OCI-LY7 (cell line): ENCODE data around the gene STEEP1. TPM values are rescaled to one million over a fixed set of nuclear protein-coding genes. Genes with fewer than 3 reads are reported as not detected.

Source experiments
- BruUV-seq: library from RNA; stranded (reverse); fragments of 400-500 nt; replicated peaks from 2 replicates; lab custom pipeline; 2021; lab: Mats Ljungman, UMichigan
- CTCF ChIA-PET: fragments of 300-600 bp; sonication (Branson Sonifier 250); formaldehyde crosslinking; loops from one replicate; lab custom pipeline; 2022; ENCODE audit warnings: antibody characterized with exemption; ENCODE audit not compliant: unreplicated experiment; lab: Charles Lee
- POLR2A ChIA-PET: fragments of 300-600 bp; sonication (Branson Sonifier 250); formaldehyde crosslinking; loops from one replicate; lab custom pipeline; 2022; ENCODE audit warnings: antibody characterized with exemption; lab: Charles Lee
- DNase-seq: peaks from one replicate; pipeline ENCODE4 v3.0.0-alpha.2; 2015; ENCODE audit warnings: low spot score
- H2AFZ ChIP-seq: fragments of 200-600 bp; sonication (generic), shearing (Covaris generic); 2 replicates; pipeline ENCODE4 v1.6.1; 2014; ENCODE audit warnings: mild to moderate bottlenecking, antibody characterized with exemption, low read length, moderate library complexity
- H3K27ac ChIP-seq: fragments of 200-600 bp; sonication (generic); 2 replicates; pipeline ENCODE4 v1.5.1; 2014; ENCODE audit warnings: mixed run types, low read depth, mild to moderate bottlenecking, moderate library complexity, low read length, inconsistent platforms; ENCODE audit not compliant: poor library complexity, severe bottlenecking
- H3K36me3 ChIP-seq: fragments of 200-600 bp; sonication (generic); 2 replicates; pipeline ENCODE4 v1.6.1; 2014; ENCODE audit warnings: mild to moderate bottlenecking, antibody characterized with exemption, low read length, moderate library complexity, mixed read lengths; ENCODE audit not compliant: insufficient read depth
- H3K4me1 ChIP-seq: fragments of 200-600 bp; sonication (generic); 2 replicates; pipeline ENCODE4 v1.5.1; 2014; ENCODE audit warnings: mild to moderate bottlenecking, low read length; ENCODE audit not compliant: insufficient read depth, poor library complexity, severe bottlenecking
- H3K4me2 ChIP-seq: fragments of 200-600 bp; sonication (generic); 2 replicates; pipeline ENCODE4 v1.6.1; 2014; ENCODE audit warnings: mild to moderate bottlenecking, low read length
- H3K4me3 ChIP-seq: fragments of 200-600 bp; sonication (generic); 2 replicates; pipeline ENCODE4 v1.5.1; 2014; ENCODE audit warnings: mild to moderate bottlenecking, low read depth, low read length; ENCODE audit not compliant: poor library complexity, severe bottlenecking
- H3K79me2 ChIP-seq: fragments of 200-600 bp; sonication (generic); 2 replicates; pipeline ENCODE4 v1.6.1; 2016; ENCODE audit warnings: low read depth, mild to moderate bottlenecking, low read length, moderate library complexity, mixed read lengths; ENCODE audit not compliant: insufficient read depth
- H3K9me2 ChIP-seq: fragments of 200-600 bp; sonication (generic); 2 replicates; pipeline ENCODE4 v1.6.1; 2016; ENCODE audit warnings: mild to moderate bottlenecking, low read length, mixed read lengths; ENCODE audit not compliant: insufficient read depth
- H3K9me3 ChIP-seq: fragments of 200-600 bp; sonication (generic); 2 replicates; pipeline ENCODE4 v1.6.1; 2014; ENCODE audit warnings: mild to moderate bottlenecking, mixed run types, low read length, mixed read lengths
- H4K20me1 ChIP-seq: fragments of 200-600 bp; sonication (generic); 2 replicates; pipeline ENCODE4 v1.6.1; 2014; ENCODE audit warnings: mild to moderate bottlenecking, antibody characterized with exemption, low read length, moderate library complexity, mixed read lengths; ENCODE audit not compliant: insufficient read depth
- EZH2phosphoT487 ChIP-seq: fragments of 200-600 bp; sonication (generic); IDR thresholded peaks from 2 replicates; pipeline ENCODE4 v1.6.1; 2018; ENCODE audit warnings: low read depth, borderline replicate concordance, mild to moderate bottlenecking, mixed run types, antibody characterized with exemption, low read length, moderate library complexity, mixed read lengths
- intact Hi-C: fragments of 100-400 bp; cut with micrococcal nuclease; formaldehyde crosslinking; loops from one replicate; pipeline ENCODE4 v1.10.0; 2022; ENCODE audit not compliant: unreplicated experiment
- total RNA-seq, 2 experiments: library from RNA; depleted of rRNA in 1 of 2; stranded (reverse); fragments of >200 nt in 1 of 2; shearing (Covaris generic) in 1 of 2; gene quantifications; 2 replicates each; pipeline ENCODE4 v1.2.3, GENCODE V29; 2014 to 2022
- TF ChIP-seq, protein P1 (sequence below): fragments of 200-600 bp; sonication (generic); conservative IDR thresholded peaks from 2 replicates; pipeline ENCODE4 v1.5.1; 2014; ENCODE audit warnings: mild to moderate bottlenecking, antibody characterized with exemption, low read length, moderate library complexity, mixed read lengths

The STEEP1 gene
- total RNA-seq, 2 experiments from 2014 or later: 28.1 to 37.2 TPM

DNA sequence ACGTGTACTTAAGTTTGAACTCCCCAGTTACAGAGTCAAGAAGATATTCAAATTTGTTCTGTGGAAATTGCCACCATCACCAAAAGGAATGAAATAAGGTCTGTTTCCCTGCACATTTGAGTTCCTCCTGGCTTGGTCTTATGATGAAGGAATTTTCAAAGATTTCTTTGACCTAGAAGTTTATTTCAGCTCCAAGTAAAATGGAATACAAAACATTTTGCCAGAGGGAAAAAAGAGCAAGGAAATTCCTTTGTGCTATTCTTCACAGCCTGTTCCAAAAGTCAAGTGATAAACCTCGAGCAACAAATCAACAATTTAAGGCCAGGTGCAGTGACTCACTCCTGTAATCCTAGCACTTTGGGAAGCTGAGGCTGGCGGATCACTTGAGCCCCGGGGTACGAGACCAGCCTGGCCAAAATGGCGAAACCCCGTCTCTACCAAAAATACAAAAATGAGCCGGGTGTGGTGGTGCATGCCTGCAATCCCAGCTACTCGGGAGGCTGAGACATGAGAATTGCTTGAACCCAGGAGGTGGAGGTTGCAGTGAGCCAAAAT lies 37.6 kb upstream of the STEEP1 start:
- TF ChIP-seq EZH2phosphoT487: no peak
- TF ChIP-seq, protein P1, sequence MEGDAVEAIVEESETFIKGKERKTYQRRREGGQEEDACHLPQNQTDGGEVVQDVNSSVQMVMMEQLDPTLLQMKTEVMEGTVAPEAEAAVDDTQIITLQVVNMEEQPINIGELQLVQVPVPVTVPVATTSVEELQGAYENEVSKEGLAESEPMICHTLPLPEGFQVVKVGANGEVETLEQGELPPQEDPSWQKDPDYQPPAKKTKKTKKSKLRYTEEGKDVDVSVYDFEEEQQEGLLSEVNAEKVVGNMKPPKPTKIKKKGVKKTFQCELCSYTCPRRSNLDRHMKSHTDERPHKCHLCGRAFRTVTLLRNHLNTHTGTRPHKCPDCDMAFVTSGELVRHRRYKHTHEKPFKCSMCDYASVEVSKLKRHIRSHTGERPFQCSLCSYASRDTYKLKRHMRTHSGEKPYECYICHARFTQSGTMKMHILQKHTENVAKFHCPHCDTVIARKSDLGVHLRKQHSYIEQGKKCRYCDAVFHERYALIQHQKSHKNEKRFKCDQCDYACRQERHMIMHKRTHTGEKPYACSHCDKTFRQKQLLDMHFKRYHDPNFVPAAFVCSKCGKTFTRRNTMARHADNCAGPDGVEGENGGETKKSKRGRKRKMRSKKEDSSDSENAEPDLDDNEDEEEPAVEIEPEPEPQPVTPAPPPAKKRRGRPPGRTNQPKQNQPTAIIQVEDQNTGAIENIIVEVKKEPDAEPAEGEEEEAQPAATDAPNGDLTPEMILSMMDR: no peak
- Histone ChIP-seq H3K9me3 (no peaks in the 10 kb centered on the region), H4K20me1 (no peaks in the 10 kb centered on the region; the same call in 1 of the 2 replicates), H3K36me3 (peaks cover 45% of the 10 kb centered on the region), H3K79me2 (peaks cover 67% of the 10 kb centered on the region), H3K9me2 (no peaks in the 10 kb centered on the region), H2AFZ (no peak overlapping the region), H3K4me3 (no peak overlapping the region), H3K4me1 (peaks cover 24% of the 10 kb centered on the region), H3K4me2 (peak overlapping the region; percentile 34), H3K27ac (no peak overlapping the region)
- ChIA-PET POLR2A (interaction anchor here (0.6 to 1.0 kb wide), 4 partner anchors 19 to 127 kb away, joined by 3 to 4 read pairs (median 3); no protein-coding TSS in a partner anchor), CTCF (no interaction called here)
- DNase-seq: no peak
- BruUV-seq: no TSS peak
- intact Hi-C loops: loop anchor here (10.0 kb wide), 1 partner anchor 152 kb away; the partner anchor contains the start of gene SOWAHD

DNA sequence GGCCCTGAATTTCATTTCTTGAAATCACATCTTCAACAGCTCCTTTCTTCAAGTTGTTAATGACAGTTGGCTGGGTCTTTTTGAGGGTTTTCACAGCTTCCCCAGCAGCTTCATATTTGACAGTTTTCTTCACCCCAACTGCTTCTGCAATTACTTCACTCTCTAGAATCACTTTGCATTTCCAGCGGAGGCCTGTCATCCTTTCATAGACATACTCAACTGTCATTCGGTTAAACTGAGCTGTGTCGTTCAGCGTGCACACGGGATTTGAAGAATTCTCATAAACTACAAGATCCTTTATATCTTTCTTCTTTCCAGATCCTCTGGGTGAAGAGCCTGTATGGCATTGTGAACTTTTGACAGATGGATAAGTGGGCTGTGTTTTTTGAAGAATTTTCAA lies 24.6 kb upstream of the STEEP1 start:
- peaks cover 85% of the 10 kb centered on the region for H3K36me3 ChIP-seq
- no TSS peak for BruUV-seq
- TF ChIP-seq, protein P1: no peak
- TF ChIP-seq EZH2phosphoT487: no peak
- no peak overlapping the region for H2AFZ ChIP-seq
- H3K79me2 ChIP-seq: peaks cover 14% of the 10 kb centered on the region; the same call in 1 of the 2 replicates
- H3K4me1 ChIP-seq: no peaks in the 10 kb centered on the region
- POLR2A ChIA-PET: interaction anchor here (0.6 kb wide), 1 partner anchor 9 kb away, joined by 3 read pairs; no protein-coding TSS in a partner anchor
- H4K20me1 ChIP-seq: no peaks in the 10 kb centered on the region
- no peak overlapping the region for H3K27ac ChIP-seq
- no peaks in the 10 kb centered on the region for H3K9me3 ChIP-seq
- DNase-seq: no peak
- no peak overlapping the region for H3K4me3 ChIP-seq
- CTCF ChIA-PET: no interaction called here
- no peak overlapping the region for H3K4me2 ChIP-seq
- intact Hi-C loops: no loop called here
- no peaks in the 10 kb centered on the region for H3K9me2 ChIP-seq

DNA sequence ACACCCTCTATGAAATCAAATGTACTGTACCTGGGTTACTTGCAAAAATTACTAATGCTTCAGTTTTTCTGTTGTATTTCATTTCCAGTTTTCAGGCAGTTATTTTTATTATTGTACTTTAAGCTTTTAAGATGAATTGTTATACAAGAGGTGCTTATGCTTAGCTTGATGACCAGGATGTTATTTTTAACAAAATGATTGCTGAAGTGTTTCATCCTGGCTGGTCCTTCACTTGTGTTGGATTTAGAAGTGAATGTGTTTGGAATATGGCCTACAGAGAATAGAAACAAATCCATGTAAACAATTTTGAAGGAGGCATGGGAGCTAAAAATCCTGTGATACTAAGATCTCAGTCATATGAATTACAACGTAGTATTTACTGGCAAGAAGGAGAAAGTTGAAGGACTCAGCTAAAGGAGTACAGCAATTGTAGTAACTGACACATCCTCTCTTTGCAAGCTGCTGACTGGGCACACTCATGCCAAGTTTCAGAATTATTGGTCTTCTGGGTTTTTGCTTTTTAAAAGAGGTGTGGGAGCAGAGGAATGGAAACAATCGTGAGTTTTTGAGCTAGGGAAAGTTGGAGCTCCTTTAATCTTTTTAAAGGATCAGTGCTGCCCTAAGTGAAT lies 18.3 kb upstream of the STEEP1 start:
- H4K20me1 ChIP-seq: no peaks in the 10 kb centered on the region
- H3K4me1 ChIP-seq: peaks cover 8% of the 10 kb centered on the region
- no peak overlapping the region for H3K27ac ChIP-seq
- no peak overlapping the region for H2AFZ ChIP-seq
- CTCF ChIA-PET: no interaction called here
- no peak for TF ChIP-seq EZH2phosphoT487
- TF ChIP-seq, protein P1: no peak
- H3K9me2 ChIP-seq: no peaks in the 10 kb centered on the region
- POLR2A ChIA-PET: interaction anchor here (0.6 to 1.0 kb wide), 4 partner anchors 10 to 99 kb away, joined by 3 to 4 read pairs (median 4); no protein-coding TSS in a partner anchor
- peaks cover 37% of the 10 kb centered on the region for H3K36me3 ChIP-seq
- H3K4me3 ChIP-seq: no peak overlapping the region
- DNase-seq: no peak
- no peaks in the 10 kb centered on the region for H3K9me3 ChIP-seq
- no peak overlapping the region for H3K4me2 ChIP-seq
- intact Hi-C loops: no loop called here
- TSS peak; percentile 36 for BruUV-seq
- H3K79me2 ChIP-seq: no peaks in the 10 kb centered on the region
